Measurements from ENCODE around the gene PI16. TPM values are rescaled to one million over a fixed set of nuclear protein-coding genes. Genes with fewer than 3 reads are reported as not detected.

PI16 gene
- total and polyA plus RNA-seq, 2 donors, result 67.1 to 107 TPM

DNA sequence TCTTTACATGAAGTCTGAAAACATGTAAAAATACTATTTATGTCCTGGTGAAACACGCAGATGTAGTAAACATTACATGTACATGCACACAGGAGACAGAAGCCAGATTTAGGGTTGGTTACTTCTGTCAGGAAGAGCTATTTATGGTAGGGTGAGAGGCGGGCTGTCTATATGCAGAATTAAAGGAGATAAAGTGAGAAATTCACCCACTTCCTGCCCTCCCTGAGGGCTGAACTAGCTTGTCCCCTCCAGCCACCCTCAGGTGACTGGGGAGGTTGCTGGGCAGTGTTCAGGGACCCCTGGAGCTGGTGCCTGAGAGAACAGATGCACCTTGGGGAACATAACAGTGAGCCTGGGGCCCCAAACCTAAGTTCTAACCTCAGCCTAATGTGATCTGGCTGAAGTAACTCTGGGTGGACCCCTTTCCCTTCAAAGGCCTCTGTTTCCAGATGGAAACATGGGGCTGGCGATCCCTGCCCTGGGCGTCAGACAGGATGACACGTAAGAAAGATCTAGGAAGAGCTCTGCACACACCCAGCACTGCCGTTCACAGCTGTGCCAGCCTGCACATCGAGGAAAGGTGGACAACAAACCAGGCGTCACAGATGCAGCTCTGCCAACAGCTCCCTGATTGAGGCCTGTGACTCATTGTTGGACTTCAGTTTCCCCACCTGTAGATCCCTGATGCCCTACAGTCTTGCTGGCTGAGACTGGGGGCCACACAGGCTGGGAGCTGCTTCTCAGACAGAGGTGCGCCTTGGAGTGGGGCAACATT is 1.3 kb downstream of the PI16 start:
- WGBS, result 65% methylated on average over 9 of the region's 9 CpGs
- no peak for DNase-seq (ENCODE audit: extremely low spot score)
- H3K27ac ChIP-seq (ENCODE audit: low read depth), result no peak overlapping the region
- no peak overlapping the region for H3K4me3 ChIP-seq (ENCODE audit: low read depth, low read length)
- no peaks in the 10 kb centered on the region for H3K36me3 ChIP-seq (ENCODE audit: insufficient read depth)
- H3K4me1 ChIP-seq (ENCODE audit: insufficient read depth), result no peaks in the 10 kb centered on the region

DNA sequence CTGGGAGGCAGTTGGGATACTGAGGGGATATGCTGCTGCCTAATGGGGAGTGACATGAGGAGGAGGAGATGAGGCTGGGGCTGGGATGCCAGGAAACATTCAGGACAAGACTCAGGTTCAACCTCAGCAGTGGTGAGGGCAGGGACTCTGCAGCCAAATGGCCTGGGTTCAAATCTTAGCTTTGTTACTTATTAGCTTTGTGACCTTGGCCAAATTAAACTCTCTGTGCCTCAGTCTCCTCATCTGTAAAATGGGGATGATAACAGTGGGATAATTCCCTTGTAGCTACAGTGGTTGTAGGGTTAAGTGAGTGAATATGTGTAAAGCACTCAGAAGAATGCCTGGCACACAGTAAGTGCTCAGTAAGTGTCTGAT is 1.9 kb downstream of the PI16 start:
- no peaks in the 10 kb centered on the region for H3K4me1 ChIP-seq (ENCODE audit: insufficient read depth)
- H3K4me3 ChIP-seq (ENCODE audit: low read depth, low read length), result no peak overlapping the region

DNA sequence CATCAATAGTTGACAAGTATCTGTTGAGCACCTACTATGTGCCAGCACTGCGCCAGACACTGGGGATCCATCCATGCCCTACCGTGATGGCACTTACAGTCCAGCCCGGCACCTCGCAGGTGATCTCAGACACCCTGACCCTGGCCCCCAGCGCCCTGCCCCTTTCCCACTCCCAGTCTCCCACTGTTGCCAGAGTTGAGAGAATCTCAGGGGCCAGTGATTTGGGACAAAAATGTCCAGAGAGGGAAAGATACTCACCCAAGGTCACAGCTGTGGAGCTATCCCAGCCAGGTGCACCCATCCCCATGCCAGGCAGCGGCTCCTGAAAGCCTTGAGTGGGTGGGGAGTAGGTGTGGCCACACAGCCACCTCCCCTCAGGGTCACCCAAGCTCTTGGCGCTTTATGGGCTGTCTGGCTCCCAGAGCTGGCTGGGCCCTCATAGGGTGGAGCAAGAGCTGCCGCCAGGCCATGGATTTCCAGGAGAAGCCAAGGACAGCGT is 3.3 kb downstream of the PI16 start:
- Histone ChIP-seq H3K4me1 (ENCODE audit: insufficient read depth) (no peaks in the 10 kb centered on the region), H3K27ac (ENCODE audit: low read depth) (no peak overlapping the region), H3K36me3 (ENCODE audit: insufficient read depth) (no peaks in the 10 kb centered on the region), H3K4me3 (ENCODE audit: low read depth, low read length) (no peak overlapping the region)
- 79% methylated on average over 9 of the region's 9 CpGs for WGBS
- no peak for DNase-seq (ENCODE audit: extremely low spot score)

More for the DNA sequence above, 1.9 kb downstream of the PI16 start:
- H3K36me3 ChIP-seq (ENCODE audit: insufficient read depth), result no peaks in the 10 kb centered on the region
- no peak for DNase-seq (ENCODE audit: extremely low spot score)
- H3K27ac ChIP-seq (ENCODE audit: low read depth), result no peak overlapping the region

DNA sequence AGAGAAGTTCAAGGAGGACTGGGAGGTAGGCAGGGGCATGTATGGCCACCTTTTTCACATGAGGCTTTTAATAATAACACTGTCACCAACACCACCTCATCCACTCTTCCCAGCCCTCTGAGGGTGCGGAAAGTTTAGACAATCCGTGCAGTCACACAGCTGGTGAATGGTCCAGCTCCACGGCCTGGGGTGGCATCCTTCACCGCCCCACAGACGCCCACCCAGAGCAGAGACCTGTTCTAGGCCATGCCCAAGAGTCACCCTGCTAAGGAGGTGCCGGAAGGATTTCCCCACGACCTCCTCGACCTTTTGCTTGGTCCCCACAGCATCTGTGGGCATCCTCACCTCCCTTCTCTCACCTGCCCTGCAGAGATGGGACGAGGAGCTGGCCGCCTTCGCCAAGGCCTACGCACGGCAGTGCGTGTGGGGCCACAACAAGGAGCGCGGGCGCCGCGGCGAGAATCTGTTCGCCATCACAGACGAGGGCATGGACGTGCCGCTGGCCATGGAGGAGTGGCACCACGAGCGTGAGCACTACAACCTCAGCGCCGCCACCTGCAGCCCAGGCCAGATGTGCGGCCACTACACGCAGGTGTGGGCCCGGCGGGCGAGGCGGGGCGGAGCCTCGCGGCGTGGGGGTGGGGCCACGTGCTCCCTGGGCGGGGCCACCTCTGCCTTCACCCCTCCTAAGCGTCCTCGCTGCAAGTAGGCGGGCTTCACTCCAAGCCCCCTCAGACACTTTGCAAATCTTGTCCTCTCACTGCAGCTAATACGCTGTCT is 4.4 kb downstream of the PI16 start:
- Histone ChIP-seq H3K4me1 (ENCODE audit: insufficient read depth) (no peaks in the 10 kb centered on the region), H3K4me3 (ENCODE audit: low read depth, low read length) (no peak overlapping the region), H3K27ac (ENCODE audit: low read depth) (no peak overlapping the region), H3K36me3 (ENCODE audit: insufficient read depth) (no peaks in the 10 kb centered on the region)
- 86% methylated on average over 44 of the region's 44 CpGs for WGBS
- DNase-seq (ENCODE audit: extremely low spot score), result no peak

DNA sequence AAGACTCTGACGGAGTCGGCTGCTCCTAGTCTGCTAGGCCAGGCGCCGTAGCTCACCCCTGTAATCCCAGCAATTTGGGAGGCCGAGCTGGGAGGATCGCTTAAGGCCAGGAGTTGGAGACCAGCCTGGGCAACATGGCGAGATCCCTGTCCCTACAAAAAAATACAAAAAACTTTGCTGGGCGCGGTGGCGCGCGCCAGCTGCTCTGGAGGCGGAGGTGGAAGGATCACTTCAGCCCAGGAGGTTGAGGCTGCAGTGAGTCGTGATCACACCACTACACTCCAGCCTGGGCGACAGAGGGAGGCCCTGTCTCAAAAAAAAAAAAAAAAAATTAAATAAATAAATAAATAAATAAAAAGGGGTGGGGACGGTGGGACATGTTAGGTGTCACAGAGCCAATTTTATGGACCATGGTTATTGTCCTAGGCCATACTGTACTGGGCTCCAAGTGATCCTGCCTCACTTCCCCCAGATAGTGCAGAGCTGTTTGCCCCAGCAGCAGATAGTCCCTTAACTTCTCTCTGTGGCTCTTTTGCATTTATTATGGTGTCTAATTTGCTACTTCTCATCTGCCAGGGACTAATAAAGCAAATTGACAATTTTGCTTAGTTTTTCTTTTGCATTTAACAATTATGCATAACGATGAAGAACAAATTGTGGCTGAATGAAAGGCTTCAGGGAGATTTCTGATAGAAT is 5.2 kb downstream of the PI16 start:
- no peak overlapping the region for H3K27ac ChIP-seq (ENCODE audit: low read depth)
- no peaks in the 10 kb centered on the region for H3K36me3 ChIP-seq (ENCODE audit: insufficient read depth)
- WGBS, result 92% methylated on average over 17 of the region's 17 CpGs
- H3K4me1 ChIP-seq (ENCODE audit: insufficient read depth), result peaks cover 2% of the 10 kb centered on the region
- DNase-seq (ENCODE audit: extremely low spot score), result no peak
- no peak overlapping the region for H3K4me3 ChIP-seq (ENCODE audit: low read depth, low read length)

DNA sequence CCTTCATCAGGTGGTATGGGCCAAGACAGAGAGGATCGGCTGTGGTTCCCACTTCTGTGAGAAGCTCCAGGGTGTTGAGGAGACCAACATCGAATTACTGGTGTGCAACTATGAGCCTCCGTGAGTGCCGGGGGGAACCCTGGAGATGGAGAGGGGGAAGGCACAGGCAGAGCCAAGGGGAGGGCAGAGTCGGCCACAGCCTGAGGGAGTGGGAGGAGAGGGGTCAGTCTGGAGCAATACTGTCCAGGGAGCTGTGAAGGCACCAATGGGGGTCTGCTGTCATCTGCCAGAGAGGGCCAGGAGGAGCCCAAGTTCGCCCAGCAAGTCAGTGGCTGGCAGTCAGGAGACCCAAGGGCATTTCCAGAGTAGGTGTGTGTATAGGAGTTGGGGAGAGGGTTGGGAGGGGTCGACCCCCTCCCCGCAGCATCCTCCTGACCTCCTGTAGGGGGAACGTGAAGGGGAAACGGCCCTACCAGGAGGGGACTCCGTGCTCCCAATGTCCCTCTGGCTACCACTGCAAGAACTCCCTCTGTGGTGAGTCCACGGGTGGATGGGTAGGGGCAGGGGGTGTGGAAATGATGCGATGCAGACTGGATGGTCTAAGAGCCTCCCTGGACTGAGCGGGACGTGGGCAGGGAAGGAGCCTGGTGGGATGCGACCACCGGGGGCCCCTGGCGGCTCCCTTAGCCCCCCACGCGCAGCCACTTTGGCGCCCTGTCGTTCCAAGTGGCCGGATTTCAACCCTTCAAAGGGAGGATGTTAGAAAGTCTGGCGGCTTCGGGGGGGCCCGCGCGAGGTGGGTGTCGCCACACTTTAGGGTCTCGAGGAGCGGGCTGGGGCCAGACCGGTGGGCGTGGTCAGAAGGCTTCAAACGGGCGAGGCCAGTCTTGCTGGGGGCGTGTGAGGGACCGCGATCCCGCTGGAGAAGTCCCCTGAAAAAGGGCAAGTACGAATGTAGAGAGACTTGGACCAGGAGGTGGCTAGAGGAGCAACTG is 7.2 kb downstream of the PI16 start:
- DNase-seq (ENCODE audit: extremely low spot score), result no peak
- Histone ChIP-seq H3K4me3 (ENCODE audit: low read depth, low read length) (no peak overlapping the region), H3K36me3 (ENCODE audit: insufficient read depth) (no peaks in the 10 kb centered on the region), H3K4me1 (ENCODE audit: insufficient read depth) (peaks cover 2% of the 10 kb centered on the region), H3K27ac (ENCODE audit: low read depth) (no peak overlapping the region)
- WGBS, result 67% methylated on average over 40 of the region's 40 CpGs

DNA sequence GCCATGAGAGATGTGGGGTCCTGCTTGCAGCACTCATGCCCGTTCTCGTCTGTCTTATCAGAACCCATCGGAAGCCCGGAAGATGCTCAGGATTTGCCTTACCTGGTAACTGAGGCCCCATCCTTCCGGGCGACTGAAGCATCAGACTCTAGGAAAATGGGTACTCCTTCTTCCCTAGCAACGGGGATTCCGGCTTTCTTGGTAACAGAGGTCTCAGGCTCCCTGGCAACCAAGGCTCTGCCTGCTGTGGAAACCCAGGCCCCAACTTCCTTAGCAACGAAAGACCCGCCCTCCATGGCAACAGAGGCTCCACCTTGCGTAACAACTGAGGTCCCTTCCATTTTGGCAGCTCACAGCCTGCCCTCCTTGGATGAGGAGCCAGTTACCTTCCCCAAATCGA is 8.3 kb downstream of the PI16 start:
- Histone ChIP-seq H3K27ac (ENCODE audit: low read depth) (no peak overlapping the region), H3K36me3 (ENCODE audit: insufficient read depth) (no peaks in the 10 kb centered on the region), H3K4me1 (ENCODE audit: insufficient read depth) (peaks cover 2% of the 10 kb centered on the region), H3K4me3 (ENCODE audit: low read depth, low read length) (no peak overlapping the region)
- DNase-seq (ENCODE audit: extremely low spot score), result no peak
- WGBS, result 68% methylated on average over 12 of the region's 12 CpGs

DNA sequence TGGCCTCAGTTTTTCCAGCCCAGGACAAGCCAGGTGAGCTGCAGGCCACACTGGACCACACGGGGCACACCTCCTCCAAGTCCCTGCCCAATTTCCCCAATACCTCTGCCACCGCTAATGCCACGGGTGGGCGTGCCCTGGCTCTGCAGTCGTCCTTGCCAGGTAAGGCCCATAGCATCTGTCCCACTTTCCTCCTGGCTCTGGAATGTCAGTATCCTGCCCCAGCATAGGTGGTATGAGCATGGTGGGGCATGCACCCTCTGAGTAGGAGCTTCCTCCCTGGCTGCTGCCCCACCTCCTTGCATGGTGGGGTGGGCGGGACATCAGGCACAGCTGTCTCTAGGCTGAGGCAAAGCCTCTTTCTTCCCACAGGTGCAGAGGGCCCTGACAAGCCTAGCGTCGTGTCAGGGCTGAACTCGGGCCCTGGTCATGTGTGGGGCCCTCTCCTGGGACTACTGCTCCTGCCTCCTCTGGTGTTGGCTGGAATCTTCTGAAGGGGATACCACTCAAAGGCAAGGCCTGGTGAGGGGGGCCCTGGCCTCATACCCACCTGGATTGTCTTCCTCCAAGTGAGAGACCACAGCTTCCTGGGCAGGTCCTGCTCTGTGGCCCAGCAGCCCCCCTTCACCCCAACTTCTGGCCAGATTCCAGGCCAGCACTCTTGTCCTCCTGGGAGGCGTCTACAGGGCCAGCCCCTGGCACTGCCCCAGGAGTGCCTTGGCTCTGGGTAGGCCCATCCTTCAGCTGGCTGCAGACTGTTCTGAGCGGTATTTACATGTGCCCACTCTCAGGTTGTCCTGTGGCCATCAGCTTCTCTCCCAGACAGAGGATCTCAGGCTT is 9.1 kb downstream of the PI16 start:
- DNase-seq (ENCODE audit: extremely low spot score), result no peak
- WGBS, result 72% methylated on average over 11 of the region's 11 CpGs
- Histone ChIP-seq H3K27ac (ENCODE audit: low read depth) (no peak overlapping the region), H3K36me3 (ENCODE audit: insufficient read depth) (no peaks in the 10 kb centered on the region), H3K4me1 (ENCODE audit: insufficient read depth) (peaks cover 2% of the 10 kb centered on the region), H3K4me3 (ENCODE audit: low read depth, low read length) (no peak overlapping the region)

DNA sequence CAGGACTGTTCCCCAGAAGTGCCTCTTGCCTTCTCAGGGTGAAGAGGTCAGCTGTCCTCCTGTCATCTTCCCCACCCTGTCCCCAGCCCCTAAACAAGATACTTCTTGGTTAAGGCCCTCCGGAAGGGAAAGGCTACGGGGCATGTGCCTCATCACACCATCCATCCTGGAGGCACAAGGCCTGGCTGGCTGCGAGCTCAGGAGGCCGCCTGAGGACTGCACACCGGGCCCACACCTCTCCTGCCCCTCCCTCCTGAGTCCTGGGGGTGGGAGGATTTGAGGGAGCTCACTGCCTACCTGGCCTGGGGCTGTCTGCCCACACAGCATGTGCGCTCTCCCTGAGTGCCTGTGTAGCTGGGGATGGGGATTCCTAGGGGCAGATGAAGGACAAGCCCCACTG is 9.8 kb downstream of the PI16 start:
- WGBS, result 72% methylated on average over 6 of the region's 6 CpGs
- Histone ChIP-seq H3K27ac (ENCODE audit: low read depth) (no peak overlapping the region), H3K4me1 (ENCODE audit: insufficient read depth) (peaks cover 2% of the 10 kb centered on the region), H3K4me3 (ENCODE audit: low read depth, low read length) (no peak overlapping the region), H3K36me3 (ENCODE audit: insufficient read depth) (no peaks in the 10 kb centered on the region)
- no peak for DNase-seq (ENCODE audit: extremely low spot score)

DNA sequence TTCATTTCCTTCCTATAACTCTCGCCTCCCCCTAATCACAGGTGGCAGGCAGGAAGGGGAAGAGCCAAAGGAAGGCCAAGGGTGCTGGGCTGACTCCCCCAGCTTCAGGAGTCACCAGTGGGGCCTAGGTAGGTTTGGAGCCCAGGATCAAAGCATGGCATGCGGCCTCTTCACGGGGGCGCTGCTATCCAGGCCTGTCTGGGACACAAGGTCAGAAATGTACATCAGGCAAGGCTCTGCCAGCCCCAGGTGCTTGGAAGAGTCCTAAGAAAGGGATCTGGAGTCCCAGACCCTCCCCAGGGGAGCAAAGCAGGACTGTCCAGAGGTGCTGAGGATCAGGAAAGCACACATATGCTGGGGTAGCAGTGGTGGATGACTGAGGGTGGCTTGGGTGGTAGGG is 10.4 kb downstream of the PI16 start:
- 83% methylated on average over 4 of the region's 4 CpGs for WGBS
- no peaks in the 10 kb centered on the region for H3K36me3 ChIP-seq (ENCODE audit: insufficient read depth)
- peaks cover 2% of the 10 kb centered on the region for H3K4me1 ChIP-seq (ENCODE audit: insufficient read depth)
- H3K27ac ChIP-seq (ENCODE audit: low read depth), result no peak overlapping the region
- DNase-seq (ENCODE audit: extremely low spot score), result no peak
- no peak overlapping the region for H3K4me3 ChIP-seq (ENCODE audit: low read depth, low read length)

DNA sequence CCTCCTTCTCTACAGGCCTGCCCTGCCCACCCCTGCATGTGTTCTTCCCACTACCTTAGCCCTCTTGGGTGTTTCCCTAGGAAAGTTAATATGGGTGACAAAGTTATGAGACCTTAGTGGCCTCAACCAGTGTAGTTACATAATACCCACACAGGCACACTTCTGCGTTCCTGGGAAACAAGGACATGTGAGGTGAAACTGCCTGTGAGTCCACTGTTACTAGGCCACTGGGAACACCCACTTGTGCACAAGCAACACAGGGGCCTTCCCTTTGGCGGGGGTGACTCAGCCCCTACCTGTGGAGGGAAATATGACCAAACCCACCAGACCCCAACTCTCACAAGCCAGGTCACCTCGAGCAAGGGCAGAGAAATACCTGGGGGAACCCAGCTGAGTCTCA is 12.8 kb downstream of the PI16 start:
- Histone ChIP-seq H3K27ac (ENCODE audit: low read depth) (no peak overlapping the region), H3K4me3 (ENCODE audit: low read depth, low read length) (no peak overlapping the region), H3K36me3 (ENCODE audit: insufficient read depth) (no peaks in the 10 kb centered on the region), H3K4me1 (ENCODE audit: insufficient read depth) (peaks cover 2% of the 10 kb centered on the region)
- DNase-seq (ENCODE audit: extremely low spot score), result no peak
- WGBS, result 84% methylated on average over 3 of the region's 3 CpGs

DNA sequence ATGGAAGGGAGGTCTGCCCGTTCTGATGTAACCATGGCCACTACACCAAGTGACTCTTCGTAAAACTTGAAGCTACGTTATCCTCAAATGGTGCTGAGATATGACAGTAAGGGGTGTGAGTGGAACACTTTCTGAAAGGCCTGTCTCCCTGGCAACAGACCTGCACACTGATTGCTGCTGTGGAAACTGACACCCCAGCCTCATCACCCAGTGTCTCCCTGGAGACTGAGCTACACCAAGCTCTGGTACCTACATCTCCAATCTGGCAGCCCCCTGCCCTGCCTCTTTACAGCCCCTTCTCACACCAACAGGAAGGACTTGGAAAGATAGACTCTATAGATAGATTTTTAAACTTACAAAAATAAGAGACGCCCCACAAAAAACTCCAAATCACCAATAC is 13.2 kb downstream of the PI16 start:
- Histone ChIP-seq H3K4me3 (ENCODE audit: low read depth, low read length) (no peak overlapping the region), H3K4me1 (ENCODE audit: insufficient read depth) (peaks cover 2% of the 10 kb centered on the region), H3K27ac (ENCODE audit: low read depth) (no peak overlapping the region), H3K36me3 (ENCODE audit: insufficient read depth) (no peaks in the 10 kb centered on the region)
- no peak for DNase-seq (ENCODE audit: extremely low spot score)
- WGBS, result 74% methylated on average over 4 of the region's 4 CpGs

All from urinary bladder (tissue), 4 donors.